Measurements from ENCODE around the gene TMEM128.

The TMEM128 gene

GRCh38 chr4:4248029-4248884 is at the start of gene TMEM128:
Gene TMEM128, minus strand, starts transcription at chr4:4248223. Its CDS starts 21 bp downstream, at chr4:4248202.
- H3K36me3 ChIP-seq (ENCODE audit: insufficient read depth, low read length): peaks cover 25% of the 10 kb centered on the region
- H3K4me3 ChIP-seq (ENCODE audit: low read length): peak within 1 kb of the TSS; percentile 62
- peak within 1 kb of the TSS; percentile 65 for H2AFZ ChIP-seq (ENCODE audit: low read depth, low read length)
- peaks cover 11% of the 10 kb centered on the region for H3K4me1 ChIP-seq (ENCODE audit: insufficient read depth, low read length)
- H3K9me3 ChIP-seq (ENCODE audit: low read length): no peaks in the 10 kb centered on the region
- no peaks in the 10 kb centered on the region for H3K27me3 ChIP-seq (ENCODE audit: insufficient read depth, low read length)

GRCh38 chr4:4296283-4296846 is 48.3 kb upstream of the TMEM128 start:
- no peak overlapping the region for H2AFZ ChIP-seq (ENCODE audit: low read depth, low read length)
- H3K4me3 ChIP-seq (ENCODE audit: low read length): no peak overlapping the region
- H3K36me3 ChIP-seq (ENCODE audit: insufficient read depth, low read length): peaks cover 3% of the 10 kb centered on the region
- H3K27me3 ChIP-seq (ENCODE audit: insufficient read depth, low read length): no peaks in the 10 kb centered on the region
- peaks cover 2% of the 10 kb centered on the region for H3K4me1 ChIP-seq (ENCODE audit: insufficient read depth, low read length)
- H3K9me3 ChIP-seq (ENCODE audit: low read length): peaks cover 7% of the 10 kb centered on the region

GRCh38 chr4:4293279-4293678 is 45.3 kb upstream of the TMEM128 start:
- Histone ChIP-seq H3K9me3 (ENCODE audit: low read length) (peaks cover 7% of the 10 kb centered on the region), H3K4me3 (ENCODE audit: low read length) (no peak overlapping the region), H3K36me3 (ENCODE audit: insufficient read depth, low read length) (peaks cover 3% of the 10 kb centered on the region), H3K27me3 (ENCODE audit: insufficient read depth, low read length) (no peaks in the 10 kb centered on the region), H3K4me1 (ENCODE audit: insufficient read depth, low read length) (peaks cover 20% of the 10 kb centered on the region), H2AFZ (ENCODE audit: low read depth, low read length) (no peak overlapping the region)

- Histone ChIP-seq H3K27me3 (ENCODE audit: insufficient read depth, low read length) (no peaks in the 10 kb centered on the region), H3K9me3 (ENCODE audit: low read length) (no peaks in the 10 kb centered on the region), H3K36me3 (ENCODE audit: insufficient read depth, low read length) (peaks cover 10% of the 10 kb centered on the region), H2AFZ (ENCODE audit: low read depth, low read length) (peak within 1 kb of the TSS; percentile 78), H3K4me3 (ENCODE audit: low read length) (peak within 1 kb of the TSS; percentile 86), H3K4me1 (ENCODE audit: insufficient read depth, low read length) (peaks cover 20% of the 10 kb centered on the region)
Observed at GRCh38 chr4:4289941-4290850, 42.2 kb upstream of the TMEM128 start, which contains the start of the genes LYAR and ZBTB49. Gene LYAR, minus strand, starts transcription at chr4:4290154. Its CDS starts 6,412 bp downstream, at chr4:4283742. Gene ZBTB49, plus strand, starts transcription at chr4:4290251. Its CDS starts 9,695 bp downstream, at chr4:4299946.

GRCh38 chr4:4289597-4289940 is 41.5 kb upstream of the TMEM128 start:
- Histone ChIP-seq H3K9me3 (ENCODE audit: low read length) (no peaks in the 10 kb centered on the region), H3K4me1 (ENCODE audit: insufficient read depth, low read length) (peaks cover 20% of the 10 kb centered on the region), H3K36me3 (ENCODE audit: insufficient read depth, low read length) (peaks cover 15% of the 10 kb centered on the region), H2AFZ (ENCODE audit: low read depth, low read length) (peak overlapping the region; percentile 78), H3K4me3 (ENCODE audit: low read length) (peak overlapping the region; percentile 86), H3K27me3 (ENCODE audit: insufficient read depth, low read length) (no peaks in the 10 kb centered on the region)

GRCh38 chr4:4289055-4289454 is 41.0 kb upstream of the TMEM128 start:
- Histone ChIP-seq H2AFZ (ENCODE audit: low read depth, low read length) (no peak overlapping the region), H3K36me3 (ENCODE audit: insufficient read depth, low read length) (peaks cover 15% of the 10 kb centered on the region), H3K9me3 (ENCODE audit: low read length) (no peaks in the 10 kb centered on the region), H3K27me3 (ENCODE audit: insufficient read depth, low read length) (no peaks in the 10 kb centered on the region), H3K4me3 (ENCODE audit: low read length) (peak overlapping the region; percentile 86), H3K4me1 (ENCODE audit: insufficient read depth, low read length) (peaks cover 20% of the 10 kb centered on the region)

GRCh38 chr4:4288098-4288497 is 40.1 kb upstream of the TMEM128 start:
- Histone ChIP-seq H2AFZ (ENCODE audit: low read depth, low read length) (no peak overlapping the region), H3K27me3 (ENCODE audit: insufficient read depth, low read length) (no peaks in the 10 kb centered on the region), H3K9me3 (ENCODE audit: low read length) (no peaks in the 10 kb centered on the region), H3K36me3 (ENCODE audit: insufficient read depth, low read length) (peaks cover 22% of the 10 kb centered on the region), H3K4me3 (ENCODE audit: low read length) (no peak overlapping the region), H3K4me1 (ENCODE audit: insufficient read depth, low read length) (peaks cover 20% of the 10 kb centered on the region)

GRCh38 chr4:4284827-4285618 is 37.0 kb upstream of the TMEM128 start:
- Histone ChIP-seq H3K36me3 (ENCODE audit: insufficient read depth, low read length) (peaks cover 46% of the 10 kb centered on the region), H3K9me3 (ENCODE audit: low read length) (no peaks in the 10 kb centered on the region), H3K27me3 (ENCODE audit: insufficient read depth, low read length) (no peaks in the 10 kb centered on the region)

GRCh38 chr4:4281787-4282186 is 33.8 kb upstream of the TMEM128 start:
- no peaks in the 10 kb centered on the region for H3K4me1 ChIP-seq (ENCODE audit: insufficient read depth, low read length)
- H3K36me3 ChIP-seq (ENCODE audit: insufficient read depth, low read length): peaks cover 72% of the 10 kb centered on the region
- H3K4me3 ChIP-seq (ENCODE audit: low read length): no peak overlapping the region
- no peaks in the 10 kb centered on the region for H3K27me3 ChIP-seq (ENCODE audit: insufficient read depth, low read length)
- H3K9me3 ChIP-seq (ENCODE audit: low read length): no peaks in the 10 kb centered on the region
- no peak overlapping the region for H2AFZ ChIP-seq (ENCODE audit: low read depth, low read length)

More at GRCh38 chr4:4284827-4285618, 37.0 kb upstream of the TMEM128 start:
- no peak overlapping the region for H2AFZ ChIP-seq (ENCODE audit: low read depth, low read length)
- peaks cover 10% of the 10 kb centered on the region for H3K4me1 ChIP-seq (ENCODE audit: insufficient read depth, low read length)
- no peak overlapping the region for H3K4me3 ChIP-seq (ENCODE audit: low read length)

GRCh38 chr4:4277531-4277930 is 29.5 kb upstream of the TMEM128 start:
- Histone ChIP-seq H2AFZ (ENCODE audit: low read depth, low read length) (no peak overlapping the region), H3K27me3 (ENCODE audit: insufficient read depth, low read length) (no peaks in the 10 kb centered on the region), H3K4me1 (ENCODE audit: insufficient read depth, low read length) (no peaks in the 10 kb centered on the region), H3K9me3 (ENCODE audit: low read length) (no peaks in the 10 kb centered on the region), H3K36me3 (ENCODE audit: insufficient read depth, low read length) (peaks cover 69% of the 10 kb centered on the region), H3K4me3 (ENCODE audit: low read length) (no peak overlapping the region)

GRCh38 chr4:4274226-4274625 is 26.2 kb upstream of the TMEM128 start:
- Histone ChIP-seq H3K36me3 (ENCODE audit: insufficient read depth, low read length) (peaks cover 66% of the 10 kb centered on the region), H2AFZ (ENCODE audit: low read depth, low read length) (no peak overlapping the region), H3K27me3 (ENCODE audit: insufficient read depth, low read length) (no peaks in the 10 kb centered on the region), H3K4me3 (ENCODE audit: low read length) (no peak overlapping the region), H3K4me1 (ENCODE audit: insufficient read depth, low read length) (no peaks in the 10 kb centered on the region), H3K9me3 (ENCODE audit: low read length) (no peaks in the 10 kb centered on the region)

- Histone ChIP-seq H3K4me1 (ENCODE audit: insufficient read depth, low read length) (no peaks in the 10 kb centered on the region), H3K4me3 (ENCODE audit: low read length) (no peak overlapping the region), H3K36me3 (ENCODE audit: insufficient read depth, low read length) (peaks cover 62% of the 10 kb centered on the region), H3K9me3 (ENCODE audit: low read length) (no peaks in the 10 kb centered on the region), H2AFZ (ENCODE audit: low read depth, low read length) (no peak overlapping the region), H3K27me3 (ENCODE audit: insufficient read depth, low read length) (no peaks in the 10 kb centered on the region)
Observed at GRCh38 chr4:4271912-4272311, 23.9 kb upstream of the TMEM128 start.

All from neuron (in vitro differentiated cells).